Stimulated activated CD4-positive, alpha-beta T cell treated with anti-CD3 and anti-CD28 coated beads, Interleukin-4, amount 100 ng/mL, for 48 hours (primary cell): Measurements from ENCODE around the gene PRKG1.
"Not testable (repeated sequence)": the region's sequence is repeated elsewhere in the genome, so short reads cannot be mapped to it uniquely, and the experiment has no call there.

Experiments
- DNase-seq, 2 donors: peaks; one replicate each; pipeline ENCODE4 v3.0.0-alpha.2; 2020; ENCODE audit warnings: low read depth in 2 of 2

Gene PRKG1

DNA sequence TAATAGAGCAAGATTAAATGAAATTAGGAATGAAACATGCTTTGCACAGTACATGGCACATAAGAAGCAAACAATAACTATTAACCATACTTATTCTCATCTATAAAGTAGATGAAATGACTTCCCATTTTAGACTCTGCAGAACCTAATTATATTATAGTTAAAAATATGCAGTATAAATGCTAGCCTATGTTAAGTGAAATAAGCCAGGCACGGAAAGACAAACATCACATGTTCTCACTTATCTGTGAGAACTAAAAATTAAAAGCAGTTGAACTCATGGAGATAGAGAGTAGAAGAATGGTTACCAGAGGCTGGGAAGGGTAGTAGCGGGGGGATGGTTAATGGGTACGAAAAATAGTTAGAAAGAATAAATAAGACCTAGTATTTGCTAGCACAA is 247.0 kb downstream of the PRKG1 start:
- DNase-seq, result no peak

DNA sequence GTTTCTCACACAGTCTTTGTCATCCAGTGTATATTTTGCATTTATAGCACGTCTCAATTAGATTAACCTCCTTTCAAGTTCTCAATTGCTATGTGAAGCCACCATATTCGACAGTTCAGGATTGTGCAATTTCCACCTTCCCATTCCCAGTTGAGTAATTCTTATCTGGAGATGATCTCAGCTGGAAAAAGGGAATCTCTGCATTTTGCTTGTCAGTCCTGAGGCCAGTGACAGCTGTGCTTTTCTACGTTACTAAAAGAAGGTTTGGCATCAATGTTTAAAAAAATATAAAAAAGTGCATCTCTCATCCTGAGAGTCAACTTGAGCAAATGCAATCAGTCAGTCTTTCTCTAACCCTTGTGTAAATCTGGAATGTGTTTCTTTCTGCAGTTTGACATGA is 247.7 kb downstream of the PRKG1 start:
- DNase-seq, result no peak

DNA sequence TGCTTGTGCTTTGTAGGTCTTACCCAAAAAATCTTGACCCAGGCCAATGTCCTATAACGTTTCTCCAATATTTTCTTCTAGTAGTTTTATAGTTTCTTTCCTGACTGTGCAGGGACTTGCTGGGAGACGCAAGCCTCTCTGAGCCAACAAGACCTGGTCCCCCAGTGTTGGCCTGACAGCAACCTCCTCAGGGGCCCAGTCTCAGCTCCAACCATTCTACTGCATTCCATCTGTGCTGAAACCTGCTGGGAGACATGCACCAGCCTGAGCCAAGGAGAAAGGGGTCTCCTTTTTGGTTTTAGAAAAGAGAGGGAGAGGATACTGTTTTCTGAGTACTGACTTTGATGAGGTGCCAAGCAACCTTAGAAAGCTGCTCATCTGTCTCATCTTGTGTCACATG is 251.4 kb downstream of the PRKG1 start:
- no peak for DNase-seq

DNA sequence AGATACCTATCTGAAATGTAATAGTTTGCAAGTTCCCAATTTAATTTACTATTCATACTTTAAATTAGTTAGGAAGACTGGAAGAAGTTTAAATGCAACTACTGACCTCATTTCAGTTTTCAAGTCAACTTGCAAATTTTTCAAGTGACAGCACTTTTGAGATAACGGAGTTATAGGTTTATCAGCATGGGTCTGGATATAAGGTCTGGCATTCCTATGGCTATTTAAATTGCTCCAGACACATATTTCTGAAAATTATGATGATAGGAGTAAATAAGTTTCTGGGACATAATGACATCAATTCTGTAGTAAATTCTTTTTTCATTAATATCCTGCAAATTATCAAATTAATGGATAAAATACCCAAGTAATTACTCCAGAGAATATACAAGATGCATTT is 251.9 kb downstream of the PRKG1 start:
- DNase-seq, result no peak

DNA sequence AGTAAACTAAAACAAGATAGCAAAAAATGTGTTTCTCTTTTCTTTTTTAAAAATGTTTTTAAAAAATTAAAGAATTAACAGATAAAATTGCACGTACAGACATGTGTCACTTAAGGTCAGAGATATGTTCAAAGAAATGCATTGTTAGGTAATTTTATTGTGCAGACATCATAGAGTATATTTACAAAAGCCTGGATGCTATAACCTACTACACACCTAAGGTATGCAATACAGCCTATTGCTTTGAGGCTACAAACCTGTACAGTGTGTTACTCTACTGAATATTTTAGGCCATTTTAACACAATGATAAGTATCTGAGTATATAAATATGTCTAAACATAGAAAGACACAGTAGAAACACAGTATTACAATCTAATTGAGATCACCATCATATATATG is 253.1 kb downstream of the PRKG1 start:
- no peak for DNase-seq

DNA sequence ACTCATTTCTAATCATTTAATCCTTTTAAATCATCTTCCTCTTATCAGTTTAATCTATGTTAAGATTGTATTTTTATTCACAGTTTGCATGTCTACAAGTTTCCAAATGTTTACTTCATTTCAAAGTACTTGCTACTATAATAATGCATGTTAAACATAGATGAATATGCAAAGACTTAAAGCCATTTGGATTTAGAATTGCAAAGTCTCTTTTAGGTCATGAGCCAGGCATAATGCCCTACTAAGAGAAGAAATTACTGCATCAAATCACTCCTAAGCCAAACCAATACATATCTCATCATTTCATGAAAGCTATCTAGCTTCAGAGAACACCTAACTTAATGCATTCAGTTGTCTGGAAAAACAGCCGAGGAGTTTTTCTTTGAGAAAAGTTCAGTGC is 266.1 kb downstream of the PRKG1 start:
- no peak for DNase-seq

DNA sequence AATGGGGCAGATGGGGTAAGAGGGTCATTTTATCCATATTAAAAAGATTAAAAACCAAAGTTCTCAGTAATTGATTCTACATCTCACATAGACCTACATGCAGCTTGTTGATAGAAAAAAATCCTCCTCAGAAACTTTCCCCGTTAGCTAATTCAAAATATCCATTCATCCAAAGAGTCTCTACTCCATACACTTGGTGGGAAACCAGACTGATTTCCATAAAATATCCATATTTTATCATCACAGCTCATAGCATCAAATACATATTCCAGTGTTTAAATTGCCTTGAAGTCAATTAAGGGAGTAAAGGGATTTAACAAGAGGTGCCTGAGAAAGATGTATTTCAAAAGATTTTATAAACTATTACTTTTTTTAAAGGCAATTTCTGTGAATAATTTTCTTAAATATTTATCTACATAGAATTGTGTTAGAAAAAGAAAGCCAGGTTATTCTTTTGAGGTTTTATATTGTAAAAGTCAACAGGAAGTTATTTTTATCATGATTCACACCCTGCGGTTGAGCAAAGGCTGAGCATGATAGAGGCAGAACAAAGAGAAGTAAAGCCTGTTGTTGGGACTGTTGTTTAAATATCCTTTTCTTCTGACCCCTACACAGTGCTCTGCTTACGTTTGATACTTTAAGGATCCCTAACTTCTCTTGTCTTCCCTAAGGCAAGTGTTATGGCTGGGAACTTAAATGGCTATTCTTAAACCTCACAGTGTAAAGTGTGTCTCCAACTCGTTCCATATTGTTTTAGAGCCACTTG is 266.7 kb downstream of the PRKG1 start:
- DNase-seq, result no peak

DNA sequence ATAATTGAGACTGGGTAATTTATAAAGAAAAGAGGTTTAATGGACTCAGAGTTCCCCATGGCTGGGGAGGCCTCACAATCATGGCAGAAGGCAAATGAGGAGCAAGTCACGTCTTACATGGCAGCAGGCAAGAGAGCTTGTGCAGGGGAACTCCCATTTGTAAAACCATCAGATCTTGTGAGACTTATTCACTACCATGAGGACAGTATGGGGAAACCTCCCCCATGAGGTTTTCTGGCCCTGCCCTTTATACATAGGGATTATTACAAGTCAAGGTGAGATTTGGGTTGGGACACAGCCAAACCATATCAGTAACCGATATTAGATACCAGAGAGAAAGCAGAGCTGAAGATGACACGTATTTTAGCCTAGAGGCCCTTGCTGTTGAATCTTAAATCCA is 267.5 kb downstream of the PRKG1 start:
- DNase-seq, result not testable (repeated sequence)

DNA sequence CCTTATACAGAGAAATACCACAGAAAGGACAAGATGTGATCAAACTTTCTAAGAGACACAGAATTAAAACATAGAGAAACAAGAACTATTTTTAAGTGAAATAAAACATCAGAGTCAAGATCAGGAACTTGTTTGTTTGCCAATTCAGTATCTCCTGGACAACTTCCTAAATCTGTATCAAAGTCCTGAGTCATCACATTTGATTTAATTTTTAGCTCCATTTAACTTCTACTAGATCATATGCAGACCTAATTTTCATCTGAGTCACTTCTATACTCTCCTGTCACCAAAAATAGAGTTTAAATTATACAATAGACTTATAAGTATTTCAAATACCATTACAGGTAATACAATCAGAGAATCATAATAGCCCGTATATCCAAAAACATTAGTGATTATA is 268.1 kb downstream of the PRKG1 start:
- no peak for DNase-seq

DNA sequence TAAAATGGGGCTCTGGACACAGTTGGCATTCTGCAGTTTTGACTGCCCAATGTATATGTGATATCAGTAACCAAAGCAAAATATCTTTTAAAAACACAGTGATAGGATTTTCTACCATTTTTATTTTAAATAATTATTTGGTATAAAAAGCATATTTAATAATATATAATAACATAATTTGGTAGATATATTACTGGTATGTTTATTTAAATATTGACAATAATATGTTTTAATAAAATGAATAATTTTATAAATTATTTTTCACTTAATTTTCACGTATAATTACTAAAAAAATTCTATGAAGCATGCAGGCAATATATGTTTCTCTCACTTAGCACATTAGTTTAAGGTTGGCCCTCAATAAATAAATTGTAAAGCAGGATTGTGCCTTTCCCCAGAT is 269.1 kb downstream of the PRKG1 start:
- no peak for DNase-seq

DNA sequence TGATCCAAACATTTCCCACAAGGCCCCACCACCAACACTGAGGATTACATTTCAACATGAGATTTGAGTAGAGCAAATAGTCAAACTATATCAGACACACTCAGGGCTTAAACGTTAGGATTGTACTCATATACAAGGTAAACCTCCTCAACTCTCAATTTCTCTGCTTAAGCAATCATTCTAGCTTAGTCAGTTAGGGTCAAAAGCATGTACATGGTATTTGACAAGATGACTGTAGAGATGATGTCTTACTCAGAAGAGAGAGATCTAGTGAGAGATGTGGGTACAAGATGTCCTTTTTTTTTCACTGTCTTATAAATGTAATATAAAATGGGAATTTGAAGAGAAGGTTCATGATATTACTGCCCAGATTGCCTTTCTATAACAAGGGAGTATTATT is 270.1 kb downstream of the PRKG1 start:
- no peak for DNase-seq

DNA sequence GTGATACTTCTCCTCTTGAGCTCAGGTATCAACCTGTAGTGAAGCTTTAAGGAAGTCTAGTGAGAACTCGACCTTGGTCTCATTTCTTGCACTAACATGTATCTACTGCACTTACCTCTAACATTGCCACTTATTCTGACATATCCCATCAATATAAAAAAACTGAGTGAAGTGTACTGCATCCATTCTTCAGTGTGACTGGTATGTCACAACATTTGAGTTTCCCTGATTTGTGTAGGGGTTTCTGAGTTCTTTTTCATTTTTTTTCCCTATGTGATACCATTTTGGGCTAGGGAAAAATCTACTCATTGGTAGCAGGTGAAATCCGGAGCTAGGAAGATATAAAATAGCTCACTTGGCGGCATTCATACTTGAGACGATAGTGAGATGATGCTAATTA is 274.3 kb downstream of the PRKG1 start:
- DNase-seq, result no peak

DNA sequence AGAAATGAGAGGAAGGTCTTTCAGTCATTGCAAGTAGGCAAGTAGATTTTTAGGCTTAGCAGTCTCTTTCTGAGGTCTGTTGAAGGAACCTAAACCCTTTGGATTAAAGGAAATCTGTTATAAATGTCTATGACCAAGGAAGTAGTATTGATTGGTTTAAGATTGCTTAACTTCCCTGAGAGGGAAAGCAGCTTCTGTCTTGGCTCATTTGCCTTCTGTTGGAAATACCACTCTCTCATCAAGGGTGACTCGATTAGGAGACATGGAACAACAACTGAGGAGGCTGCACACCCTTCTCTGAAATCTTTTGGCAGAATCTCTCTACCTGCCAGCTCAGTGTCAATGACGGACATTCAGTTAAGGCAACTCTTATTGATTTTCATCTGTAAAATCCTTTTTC is 282.9 kb downstream of the PRKG1 start:
- no peak for DNase-seq

DNA sequence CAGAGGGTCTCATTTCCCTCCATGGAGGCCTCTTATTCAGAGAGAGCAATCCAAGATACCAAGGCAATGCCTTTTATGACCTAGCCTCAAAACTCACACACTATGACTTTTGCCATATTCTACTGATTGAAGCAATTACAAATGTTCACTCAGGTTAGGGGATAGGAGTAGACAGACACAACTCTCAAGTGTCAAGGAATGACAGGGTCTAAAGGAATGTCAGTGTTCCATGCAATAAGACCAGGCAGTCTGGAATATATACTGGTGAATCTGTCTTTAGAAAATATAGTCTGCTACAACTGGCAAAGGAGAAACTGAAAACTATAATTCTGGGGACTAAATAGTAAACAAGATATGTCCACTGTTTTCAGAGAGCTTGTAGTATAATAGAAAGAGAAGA is 283.9 kb downstream of the PRKG1 start:
- DNase-seq, result no peak

DNA sequence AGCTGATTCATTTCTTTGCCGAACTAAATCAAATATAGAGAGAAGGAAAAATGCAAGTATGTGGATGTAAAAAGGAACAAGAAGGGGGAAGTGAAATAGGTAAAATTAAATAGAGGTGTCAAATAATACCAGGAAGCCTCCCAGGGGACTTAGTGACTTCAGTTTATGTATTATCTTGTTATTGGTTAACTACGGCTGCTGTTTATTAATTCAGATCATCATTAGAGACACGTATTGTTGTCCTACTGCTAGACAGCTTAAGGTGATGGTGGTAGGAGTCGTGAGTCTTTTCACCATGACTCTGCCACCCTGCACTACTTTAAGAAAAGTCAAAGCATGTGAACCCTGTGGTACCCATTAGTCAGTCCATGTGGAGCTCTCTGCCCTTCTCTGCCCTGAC is 289.1 kb downstream of the PRKG1 start:
- DNase-seq, result no peak

DNA sequence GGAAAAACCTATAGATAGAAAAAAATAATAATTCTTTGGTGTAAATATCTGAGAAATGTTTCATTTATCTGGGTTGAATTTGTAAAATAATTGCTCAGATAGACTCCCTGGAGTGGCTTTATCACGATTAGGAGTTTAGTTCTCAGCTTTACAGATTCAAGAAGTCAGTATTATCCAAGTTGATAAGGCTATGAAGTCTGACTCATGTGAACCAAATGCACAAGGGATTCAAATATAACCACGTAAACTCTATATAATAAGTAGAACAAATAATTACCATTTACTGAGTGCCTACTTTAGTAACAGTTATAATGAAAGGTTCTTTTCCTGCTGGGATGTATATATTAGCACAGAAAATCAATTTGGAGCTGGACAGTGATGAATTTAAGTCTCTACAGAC is 290.4 kb downstream of the PRKG1 start:
- DNase-seq, result no peak

DNA sequence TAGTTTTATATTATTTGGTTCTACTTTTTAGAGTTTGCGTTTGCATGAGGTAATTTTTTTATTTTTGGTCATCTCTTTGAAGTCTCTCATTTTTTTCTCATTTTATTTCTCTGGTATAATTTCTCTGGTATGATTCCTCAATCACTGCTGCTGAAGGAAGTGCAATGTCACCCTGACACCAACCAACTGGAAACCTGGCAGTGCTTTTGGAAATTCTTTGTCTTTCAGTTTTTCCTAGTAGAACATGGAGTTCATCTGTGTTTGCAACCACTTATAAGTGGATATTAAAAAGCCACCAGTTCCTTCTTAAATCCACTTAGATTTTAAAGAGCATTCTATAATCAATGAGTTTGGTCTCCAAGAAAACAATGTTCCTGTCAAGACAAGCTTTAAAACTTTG is 291.8 kb downstream of the PRKG1 start:
- no peak for DNase-seq

DNA sequence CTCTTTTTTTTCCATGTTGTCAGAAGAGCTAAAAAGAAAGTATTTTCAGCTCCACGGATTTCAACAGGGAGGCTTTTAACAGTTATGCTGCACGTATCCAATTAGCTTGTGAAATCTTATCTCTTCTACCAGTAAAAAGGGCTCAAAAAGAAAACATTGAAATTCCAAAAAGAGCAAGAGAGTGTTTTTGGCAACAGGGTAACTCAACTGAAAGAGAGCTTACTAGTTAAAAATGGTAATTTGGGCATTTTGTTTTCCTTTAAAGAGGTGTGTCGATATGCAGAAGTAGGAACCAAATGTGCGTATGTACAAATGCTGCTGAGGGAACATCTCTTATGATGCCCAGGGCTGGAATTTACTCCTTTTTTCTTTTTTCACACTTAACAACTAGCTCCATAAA is 292.8 kb downstream of the PRKG1 start:
- no peak for DNase-seq

DNA sequence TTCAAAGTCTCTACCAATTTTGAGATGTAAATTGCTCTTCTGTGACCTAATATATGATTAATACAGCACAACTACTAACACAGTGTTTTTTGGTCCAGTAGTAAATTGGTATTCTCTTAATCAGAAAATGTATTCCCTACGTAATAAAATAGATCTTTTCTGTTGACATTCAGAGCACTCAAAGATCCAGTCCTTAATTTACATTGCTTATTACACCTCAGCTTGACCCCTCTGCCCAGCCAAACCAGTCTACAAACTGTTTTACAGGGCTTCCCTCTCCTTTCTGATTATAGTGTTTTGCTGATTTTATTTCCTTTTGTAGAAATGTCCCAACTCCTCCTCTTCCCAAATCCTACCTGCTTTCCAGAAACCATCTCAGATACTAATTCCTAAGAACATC is 293.4 kb downstream of the PRKG1 start:
- no peak for DNase-seq

DNA sequence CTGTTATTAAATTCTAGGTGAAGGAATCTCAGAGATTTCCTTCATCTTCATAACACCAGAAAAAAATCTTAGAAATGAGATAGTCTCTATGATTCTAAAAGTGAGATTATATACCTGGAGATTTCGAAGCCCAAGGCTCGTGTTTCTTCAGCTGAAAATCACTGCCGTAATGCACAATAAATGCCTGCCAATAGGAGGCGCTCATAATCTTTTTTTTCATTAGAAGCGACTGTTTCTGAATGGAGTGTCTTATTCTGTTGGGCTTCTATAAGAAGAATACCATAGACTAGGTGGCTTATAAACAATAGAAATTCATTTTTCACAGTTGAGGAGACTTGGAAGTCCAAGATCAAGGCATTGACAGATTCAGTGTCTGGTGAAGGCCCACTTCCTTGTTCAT is 294.7 kb downstream of the PRKG1 start:
- no peak for DNase-seq

DNA sequence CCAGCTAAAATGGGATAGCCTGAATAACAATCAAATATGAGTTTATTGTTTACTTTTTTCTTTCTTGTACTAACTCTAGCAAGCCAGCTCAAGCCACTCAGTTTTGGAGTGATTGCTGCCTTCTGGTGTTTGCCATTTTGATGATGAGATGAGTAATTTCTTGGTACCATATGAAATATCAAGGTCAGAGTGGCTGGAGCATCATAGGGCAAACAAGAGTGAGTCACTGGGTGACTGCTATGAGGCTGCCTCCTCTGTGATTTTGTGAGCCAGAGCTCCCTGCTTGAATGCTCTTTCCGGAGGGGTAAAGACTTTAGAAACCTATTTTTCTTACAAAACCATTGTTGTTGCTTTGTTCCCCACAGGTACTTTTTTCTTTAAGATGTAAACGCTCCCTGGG is 295.6 kb downstream of the PRKG1 start:
- DNase-seq, result no peak

DNA sequence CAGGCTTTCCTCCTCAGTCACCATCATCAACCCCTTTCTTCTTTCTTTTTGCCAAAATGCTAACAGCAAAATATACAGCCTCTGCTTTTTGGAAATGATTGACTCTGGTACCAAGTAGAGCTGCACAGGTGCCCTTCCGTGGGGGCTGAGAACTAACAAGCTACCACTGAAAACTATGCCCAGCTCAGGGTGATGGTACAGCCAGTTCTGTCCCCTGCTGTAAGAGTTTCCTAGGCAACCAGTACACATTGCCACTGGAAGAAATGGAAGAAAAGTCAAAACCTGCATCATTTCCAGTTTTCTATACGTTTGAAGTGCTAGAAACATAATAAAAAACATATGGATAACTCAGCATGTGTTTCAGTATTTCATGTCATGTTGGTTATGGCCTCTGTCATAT is 297.5 kb downstream of the PRKG1 start:
- no peak for DNase-seq

DNA sequence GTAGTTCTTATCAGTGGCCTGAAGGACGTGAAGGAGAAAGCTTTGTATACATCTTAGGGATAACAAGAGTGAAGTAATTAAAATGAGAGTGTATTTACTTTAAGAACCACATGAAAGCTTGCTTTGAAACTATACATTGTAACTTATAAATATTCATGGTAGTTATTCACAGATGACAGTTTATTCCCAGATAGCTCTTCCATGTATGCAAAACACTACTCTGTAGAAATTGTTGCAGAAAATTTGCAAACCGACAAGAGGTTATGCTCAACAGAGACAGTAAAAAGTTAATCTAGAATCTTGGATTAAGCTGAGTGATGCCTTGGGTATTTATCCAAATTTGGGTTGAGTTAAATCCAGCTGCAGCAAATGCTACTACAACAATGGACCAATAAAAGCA is 301.5 kb downstream of the PRKG1 start:
- no peak for DNase-seq
